Right hindlimb (tissue), 1 donor: Measurements from ENCODE around the gene PNMA1.
A peak's percentile ranks its signal among the peaks of the same experiment; 100 is the strongest.

Experiments
- DNase-seq: peaks from one replicate; pipeline ENCODE4 v3.0.0-alpha.2; 2018

PNMA1 gene

DNA sequence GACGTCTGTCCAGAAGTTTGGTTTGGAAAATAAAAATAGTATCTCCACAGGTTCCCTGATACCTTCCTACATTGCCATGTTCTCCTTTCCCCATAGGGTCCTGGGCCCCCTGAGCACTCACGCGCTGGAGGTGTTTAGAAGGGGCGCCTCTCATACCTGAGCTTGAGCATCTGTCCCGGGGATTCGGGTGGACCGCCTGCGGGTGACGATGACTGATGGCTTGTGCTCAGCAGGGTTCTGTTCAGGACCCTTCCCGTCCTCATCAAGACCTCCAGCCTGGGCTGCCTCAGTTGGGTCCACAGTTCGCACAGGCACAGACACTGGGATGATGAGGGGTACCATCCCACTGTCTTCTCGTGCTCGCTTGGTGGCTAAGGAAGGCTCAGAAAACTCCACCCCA lies 22.7 kb upstream of the PNMA1 start:
- no peak for DNase-seq

DNA sequence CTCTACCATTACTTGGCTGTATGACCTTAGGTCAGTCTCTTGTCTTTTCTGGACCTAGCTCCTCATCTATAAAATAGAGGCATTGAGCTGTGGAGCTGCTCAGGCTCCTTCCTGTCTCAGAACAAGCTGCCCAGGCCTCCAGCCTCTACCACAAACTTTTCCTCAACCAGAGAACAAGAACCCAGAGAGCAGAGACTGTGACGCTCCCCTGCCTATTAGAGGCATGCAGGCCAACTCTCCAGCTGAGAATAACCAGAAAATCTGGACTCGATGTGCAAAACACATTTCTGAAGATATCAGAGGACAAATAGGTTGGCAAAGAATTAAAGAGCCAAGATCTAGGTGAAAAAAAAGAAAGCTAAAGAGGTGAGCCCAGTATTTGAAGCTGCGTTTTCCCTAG lies 17.8 kb upstream of the PNMA1 start:
- DNase-seq = no peak

DNA sequence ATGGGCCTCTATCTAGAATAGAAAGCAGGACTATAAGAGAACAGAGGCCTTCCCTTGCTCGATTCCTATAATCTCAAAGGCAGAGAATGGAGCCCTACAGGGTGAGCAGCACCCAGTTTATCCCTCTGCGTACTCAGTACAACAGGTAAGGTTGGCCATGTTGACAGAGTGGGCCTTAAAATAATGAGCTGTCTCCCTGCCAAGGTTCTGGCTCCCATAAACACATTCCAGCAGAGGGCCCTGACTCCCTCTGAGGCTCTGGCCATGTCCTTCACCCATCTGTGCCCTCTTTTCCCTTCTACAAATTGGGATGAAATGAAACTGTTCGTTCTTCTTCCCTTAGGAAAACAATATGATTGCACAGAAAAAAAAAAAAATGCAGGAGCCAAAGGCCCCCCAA lies 16.9 kb upstream of the PNMA1 start:
- no peak for DNase-seq

DNA sequence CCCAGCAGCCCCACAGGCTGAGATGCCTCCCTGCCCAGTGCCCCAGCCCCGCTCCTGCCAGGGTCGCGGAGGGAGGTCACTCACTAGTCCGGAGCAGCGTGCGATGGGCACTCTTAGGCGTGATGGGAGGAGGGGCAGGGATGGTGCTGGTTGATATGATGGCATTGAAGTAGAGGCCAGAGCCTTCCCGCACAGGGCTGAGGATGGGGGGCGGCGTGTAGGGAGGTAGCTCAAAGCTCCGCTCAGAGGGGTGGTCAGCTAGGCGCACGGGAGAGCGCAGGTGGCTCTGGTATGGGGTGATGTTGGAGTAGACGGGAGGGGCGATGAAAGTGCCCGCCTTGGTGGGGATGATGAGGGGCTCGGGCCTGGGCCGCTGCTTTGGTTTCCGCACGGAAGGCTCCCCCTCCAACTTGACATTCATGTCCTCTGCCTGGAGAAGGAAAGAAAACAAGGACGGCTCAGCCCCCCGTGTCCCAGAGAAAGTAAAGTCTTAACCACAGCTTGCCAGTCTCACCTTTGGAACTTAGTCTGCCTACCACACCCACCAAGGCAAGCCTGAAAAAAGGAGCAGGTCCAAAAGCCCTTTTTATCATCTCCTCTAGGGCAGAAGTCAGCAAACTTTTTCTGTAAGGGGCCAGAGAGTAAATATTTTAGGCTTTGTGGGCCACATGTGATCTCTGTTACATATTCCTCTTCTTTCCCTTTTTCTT lies 15.5 kb upstream of the PNMA1 start:
- no peak for DNase-seq

DNA sequence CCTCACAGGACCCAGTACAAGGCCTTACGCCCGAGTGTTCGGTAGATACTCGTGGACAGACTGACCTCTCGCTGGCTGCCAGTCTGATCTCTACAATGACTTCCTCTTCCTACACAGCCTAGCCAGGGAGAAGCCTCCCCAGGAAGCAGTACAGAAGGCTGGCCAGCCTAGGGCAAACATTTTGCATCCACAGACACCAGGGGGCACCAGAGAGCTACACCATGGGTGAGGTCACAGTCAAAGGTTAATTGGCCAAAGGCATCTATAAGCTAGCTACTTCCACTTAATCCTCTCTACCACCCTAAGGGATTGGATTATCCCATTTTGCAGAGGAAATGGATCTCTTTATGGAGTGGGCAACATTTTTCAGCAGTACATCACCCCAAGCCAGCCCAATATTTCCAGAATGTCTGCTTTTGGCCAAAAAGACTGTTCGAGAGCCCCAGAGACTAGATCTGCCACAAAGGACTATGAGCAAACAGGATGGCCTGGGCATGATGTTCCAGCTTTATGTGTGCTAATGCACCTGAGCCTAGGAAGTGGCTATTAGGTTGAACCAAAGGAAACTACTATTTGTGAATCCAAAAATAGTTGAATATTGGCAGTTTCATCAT lies 14.6 kb upstream of the PNMA1 start:
- peak; percentile 86 for DNase-seq

DNA sequence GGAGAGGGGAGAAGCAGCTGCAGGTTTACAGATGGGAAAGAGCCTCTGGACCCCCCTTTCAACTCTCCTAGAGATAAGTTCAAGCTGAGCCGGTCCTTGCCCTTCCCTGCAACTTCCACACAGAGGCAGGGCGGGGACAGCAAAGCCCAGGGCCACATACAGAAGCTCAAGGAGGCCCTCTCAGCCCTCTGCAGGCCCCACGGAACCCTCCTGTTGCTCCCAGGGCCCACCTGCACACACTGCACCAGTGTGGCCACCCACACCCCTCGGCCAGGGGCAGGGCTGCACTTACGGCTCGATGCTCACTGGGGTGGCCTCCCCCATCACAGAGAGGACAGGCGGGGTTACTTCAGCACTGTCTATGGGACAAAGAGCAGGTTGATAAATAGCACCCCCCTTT lies 13.0 kb upstream of the PNMA1 start:
- no peak for DNase-seq

DNA sequence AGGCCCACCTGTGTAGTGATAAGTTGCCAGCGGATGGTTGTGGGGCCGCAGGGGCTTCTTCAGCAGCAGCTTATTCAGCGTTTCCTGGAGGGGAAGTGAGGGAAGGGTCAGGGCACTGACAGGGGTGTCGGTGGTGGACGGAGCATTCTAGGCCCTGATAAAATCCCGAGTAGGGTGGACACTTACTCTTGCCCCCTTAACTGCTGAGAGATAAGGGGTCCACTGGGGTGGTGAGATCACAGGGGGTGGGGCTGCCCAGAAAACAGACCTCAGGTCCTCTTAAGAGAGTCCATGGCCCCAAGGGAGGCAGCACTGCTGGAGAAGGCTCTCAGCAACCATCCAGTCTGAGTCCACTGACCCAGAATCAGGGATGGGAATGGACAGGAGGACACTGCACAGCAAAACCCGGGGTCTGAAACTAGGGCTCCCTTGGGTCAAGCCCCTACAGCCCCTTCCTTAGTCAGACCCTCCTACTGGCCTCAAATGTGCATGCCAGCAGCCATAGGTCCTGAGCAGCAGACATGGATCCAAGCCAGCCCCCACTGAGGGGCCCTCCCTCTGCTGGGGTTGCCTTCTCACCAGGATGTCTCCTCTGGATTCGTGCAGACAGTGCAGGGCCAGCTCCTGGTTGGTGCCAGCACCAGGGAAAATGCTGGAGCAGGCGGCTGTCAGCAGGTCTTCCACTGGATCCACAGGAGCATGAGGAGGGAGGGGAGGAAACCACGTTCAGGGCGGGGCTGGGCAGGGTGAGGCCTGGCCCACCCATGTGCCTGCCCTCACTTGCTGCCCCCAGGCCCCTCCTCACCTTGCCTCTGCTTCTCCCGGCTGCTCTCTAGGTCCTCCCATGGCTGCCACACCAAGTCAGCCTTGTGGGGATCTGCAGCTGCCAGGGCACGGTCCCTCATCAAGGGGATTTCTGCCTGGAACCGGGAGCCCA lies 12.1 kb upstream of the PNMA1 start:
- DNase-seq = no peak

DNA sequence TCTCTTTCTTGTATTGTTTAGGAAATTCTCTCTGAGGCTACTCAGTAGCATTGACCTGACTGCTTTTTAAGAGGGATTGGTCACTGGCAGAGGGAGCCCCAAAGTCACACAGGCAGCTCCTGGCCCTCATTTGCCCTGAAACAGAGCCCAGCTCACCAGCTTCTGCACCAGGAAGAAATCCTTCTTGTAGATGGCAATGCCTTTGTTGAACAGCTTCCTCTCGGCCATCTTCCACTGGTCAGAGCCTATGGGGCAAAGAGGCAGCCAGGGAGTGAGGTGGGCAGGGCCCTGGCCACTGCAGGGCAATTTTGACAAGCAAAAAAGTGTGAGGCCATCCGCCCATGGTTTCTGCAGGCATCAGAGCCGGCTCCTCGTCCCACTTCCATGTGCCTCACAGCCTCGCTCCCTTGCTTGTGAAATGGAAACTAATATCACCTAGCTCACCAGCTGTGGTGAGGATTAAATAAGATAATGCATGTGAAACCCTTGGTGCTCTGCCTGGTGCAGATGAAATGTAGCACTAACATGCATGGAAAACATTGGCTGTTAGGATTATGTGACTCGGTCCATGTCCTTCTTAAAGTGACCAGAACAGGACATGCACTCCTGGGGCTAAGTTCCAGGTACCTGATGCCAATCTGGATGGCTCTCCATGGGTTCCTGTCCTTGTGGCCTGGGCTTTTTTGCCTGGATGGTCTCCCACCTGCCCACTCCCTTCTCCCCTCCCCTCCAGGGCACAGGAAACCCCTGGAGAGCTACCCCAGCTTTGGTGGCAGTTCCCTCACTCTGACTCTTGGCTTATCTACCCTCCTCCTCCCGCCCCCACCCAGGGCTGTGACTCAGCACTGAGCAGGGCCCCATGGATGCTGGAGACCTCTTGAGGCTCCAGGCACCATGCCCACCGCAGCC lies 11.2 kb upstream of the PNMA1 start:
- no peak for DNase-seq

DNA sequence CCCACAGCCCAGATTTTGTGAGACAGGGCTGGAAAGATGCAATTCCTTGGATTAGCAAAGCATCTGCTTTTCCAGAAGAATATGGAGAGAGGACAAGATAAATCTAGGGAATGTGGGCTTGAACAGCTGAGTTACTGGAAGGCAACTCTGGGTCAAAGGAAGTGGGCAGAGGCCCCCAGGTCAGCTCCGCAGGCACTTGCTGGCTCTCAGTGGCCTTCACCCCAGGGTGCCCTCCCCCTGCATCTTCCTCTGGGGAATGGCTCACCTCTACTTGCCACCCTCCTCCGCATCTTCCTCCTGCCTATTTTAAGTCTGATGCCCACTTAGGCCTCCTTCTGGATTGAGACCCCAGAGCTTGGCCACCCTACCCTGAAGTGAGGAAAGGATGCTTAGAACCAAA lies 10.5 kb upstream of the PNMA1 start:
- no peak for DNase-seq

DNA sequence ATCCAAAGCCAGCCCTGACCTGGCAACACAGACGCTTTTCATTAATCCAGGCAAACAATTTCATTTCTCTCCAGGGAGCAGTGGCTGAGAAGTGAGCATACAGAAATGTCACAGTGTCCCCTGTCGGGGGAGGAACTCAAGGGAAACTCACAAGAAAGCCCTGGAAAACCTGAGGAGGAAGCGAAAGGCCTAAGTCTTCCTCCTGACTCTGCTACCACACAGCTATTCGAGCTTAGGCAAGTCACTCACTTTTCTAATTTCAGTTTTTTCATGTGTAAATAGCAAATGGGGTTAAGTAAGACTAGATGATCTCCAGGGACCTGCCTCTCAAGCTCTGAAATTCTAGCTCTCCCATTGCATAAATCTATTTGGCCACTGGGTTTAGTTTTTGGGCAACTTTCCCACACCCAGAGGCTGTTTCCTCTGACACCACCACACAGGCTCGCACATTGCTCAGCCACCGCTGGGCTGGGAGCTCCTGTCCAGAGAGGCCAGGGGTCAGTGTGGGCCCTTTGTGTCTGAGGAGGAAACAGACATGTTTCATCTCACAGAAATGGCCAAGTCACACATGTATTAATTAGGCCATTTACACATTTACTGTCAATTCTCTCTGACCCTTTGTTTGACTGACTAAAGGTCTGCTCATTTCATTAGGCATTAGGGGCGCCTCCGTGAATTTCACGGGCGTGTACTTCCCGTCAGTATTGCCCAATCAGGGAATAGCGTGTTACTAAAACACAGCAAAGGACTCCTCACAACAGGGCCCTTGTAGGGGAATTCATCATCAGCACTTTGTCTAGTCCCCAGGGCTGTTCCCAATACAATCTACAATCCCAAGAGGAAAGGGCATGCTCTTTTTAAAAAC lies 9.8 kb upstream of the PNMA1 start:
- DNase-seq = peak; percentile 50

DNA sequence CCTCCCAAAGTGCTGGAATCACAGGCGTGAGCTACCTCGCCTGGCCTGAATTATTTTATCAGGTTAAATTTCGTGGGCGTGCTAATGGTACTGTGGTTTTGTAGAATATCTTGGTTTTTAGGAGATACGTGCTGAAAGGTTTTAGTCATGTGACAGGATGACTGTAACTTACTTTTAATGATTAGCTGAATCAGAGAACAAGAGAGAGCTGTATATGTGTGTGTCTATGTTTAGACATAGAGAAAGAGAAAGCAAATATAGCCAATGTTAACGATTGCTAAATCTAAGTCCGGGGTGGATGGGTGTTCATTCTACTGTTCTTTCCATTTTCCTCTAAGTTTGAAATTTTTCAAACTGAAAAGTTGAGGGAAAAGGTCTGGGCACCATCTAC lies 9.2 kb upstream of the PNMA1 start:
- no peak for DNase-seq

DNA sequence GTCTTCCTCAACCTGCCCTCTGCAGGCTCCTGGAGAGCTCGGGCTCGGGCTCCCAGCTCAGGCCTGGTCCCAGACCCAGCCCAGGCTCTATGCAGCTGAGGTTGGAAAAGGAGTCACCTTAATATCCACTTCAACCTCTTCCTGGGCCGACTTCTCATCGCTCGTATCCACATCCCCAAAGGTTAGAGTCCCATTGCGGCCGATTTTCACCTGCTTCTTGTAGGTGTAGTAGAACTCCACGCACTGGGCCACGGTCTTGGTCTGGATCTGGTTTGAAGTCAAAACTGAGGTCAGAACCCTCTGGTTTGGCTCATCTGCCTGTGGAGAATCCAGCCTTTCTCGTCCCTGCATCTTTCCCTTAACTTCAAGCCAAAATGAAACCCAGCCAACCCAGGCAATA lies 8.4 kb upstream of the PNMA1 start:
- DNase-seq = no peak

DNA sequence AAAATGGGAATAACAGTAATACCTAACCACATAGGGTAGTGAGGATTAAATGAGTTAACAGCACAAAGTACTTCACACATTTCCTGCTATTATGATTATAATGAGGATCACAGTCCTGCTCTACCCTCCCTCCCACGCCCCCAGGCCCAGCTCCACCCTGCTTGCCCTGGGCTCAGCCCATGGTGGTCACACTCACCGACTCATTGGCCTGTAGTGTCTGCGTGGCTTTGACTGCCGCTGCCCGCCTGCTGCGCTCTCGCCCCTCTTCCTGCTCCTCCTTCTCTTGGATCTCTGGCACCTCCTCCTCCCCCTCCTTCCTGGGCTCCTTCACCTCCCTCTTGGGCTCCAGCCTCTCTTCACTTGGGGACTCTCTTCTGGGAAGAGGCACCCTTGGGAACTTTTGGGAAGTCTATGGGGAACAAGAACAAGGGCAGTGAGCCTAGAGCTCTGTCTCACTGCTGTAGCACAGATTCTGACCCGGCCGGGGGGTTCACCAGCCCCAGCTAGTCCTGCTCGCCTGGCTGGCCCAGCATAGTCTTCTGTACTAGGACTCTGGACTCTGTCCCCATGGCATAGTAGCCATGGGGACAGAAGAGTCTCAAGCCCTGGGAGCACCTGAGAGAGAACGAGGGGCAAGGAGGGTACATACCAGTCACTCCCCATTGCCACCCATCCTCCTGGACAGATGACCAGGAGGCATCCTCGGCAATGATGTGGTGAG lies 7.1 kb upstream of the PNMA1 start:
- DNase-seq = no peak

DNA sequence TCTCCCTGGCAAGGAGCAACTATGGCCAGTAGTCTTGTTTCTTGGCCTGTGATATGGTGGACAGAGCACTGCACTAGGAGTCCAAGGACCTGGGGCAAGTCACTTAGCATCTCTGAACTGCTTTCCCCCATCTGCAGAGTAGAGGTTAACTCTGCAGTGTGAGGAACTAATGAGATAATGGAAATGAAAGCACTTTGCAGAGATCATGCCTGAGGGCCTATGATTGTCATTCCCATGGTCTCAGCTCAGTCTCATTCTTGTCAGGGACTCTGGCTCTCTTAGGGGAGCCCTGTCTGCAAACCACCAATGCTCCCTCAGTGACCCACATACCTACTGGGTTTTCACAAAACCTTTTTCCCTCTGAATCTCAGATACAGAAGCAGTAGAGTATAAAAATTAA lies 6.5 kb upstream of the PNMA1 start:
- no peak for DNase-seq

DNA sequence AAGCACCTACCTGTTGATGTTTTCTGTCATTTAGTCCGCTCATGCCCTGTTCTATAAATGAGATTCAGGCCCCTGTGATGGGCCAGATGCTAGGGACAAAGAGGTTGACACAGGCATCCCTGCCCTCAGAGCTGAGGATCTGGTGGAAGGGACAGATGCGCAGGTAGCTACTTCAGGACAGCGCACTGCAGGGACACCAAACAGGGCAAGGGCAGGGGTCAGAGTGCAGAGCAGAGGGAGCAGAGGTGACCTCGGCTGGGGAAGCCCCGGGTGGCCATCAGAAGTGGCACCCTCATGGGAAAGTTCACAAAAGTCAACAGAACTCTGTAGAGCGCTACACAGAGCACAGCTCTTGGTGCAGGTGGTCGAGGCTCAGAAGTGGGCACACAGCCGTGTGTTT lies 5.6 kb upstream of the PNMA1 start:
- DNase-seq = no peak

DNA sequence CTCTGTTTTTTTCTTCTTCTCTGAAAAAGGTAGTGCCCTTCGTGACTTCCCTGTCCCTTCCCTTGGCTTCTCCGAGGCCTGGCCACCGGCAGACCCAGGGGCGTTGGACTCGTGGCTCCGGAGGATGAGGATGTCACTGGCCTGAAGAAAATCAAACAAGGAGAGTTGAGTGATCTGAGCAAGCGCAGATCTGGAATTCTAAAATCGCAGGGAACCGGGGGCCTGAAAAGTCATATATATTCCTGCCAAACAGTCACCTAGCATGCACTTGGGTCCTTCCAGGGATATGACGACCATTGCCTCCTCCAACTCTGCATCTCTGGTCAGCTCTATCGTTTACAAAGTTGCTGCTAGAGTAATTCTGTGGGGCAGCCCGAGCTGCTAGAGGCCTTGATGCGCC lies 5.2 kb upstream of the PNMA1 start:
- DNase-seq = no peak

DNA sequence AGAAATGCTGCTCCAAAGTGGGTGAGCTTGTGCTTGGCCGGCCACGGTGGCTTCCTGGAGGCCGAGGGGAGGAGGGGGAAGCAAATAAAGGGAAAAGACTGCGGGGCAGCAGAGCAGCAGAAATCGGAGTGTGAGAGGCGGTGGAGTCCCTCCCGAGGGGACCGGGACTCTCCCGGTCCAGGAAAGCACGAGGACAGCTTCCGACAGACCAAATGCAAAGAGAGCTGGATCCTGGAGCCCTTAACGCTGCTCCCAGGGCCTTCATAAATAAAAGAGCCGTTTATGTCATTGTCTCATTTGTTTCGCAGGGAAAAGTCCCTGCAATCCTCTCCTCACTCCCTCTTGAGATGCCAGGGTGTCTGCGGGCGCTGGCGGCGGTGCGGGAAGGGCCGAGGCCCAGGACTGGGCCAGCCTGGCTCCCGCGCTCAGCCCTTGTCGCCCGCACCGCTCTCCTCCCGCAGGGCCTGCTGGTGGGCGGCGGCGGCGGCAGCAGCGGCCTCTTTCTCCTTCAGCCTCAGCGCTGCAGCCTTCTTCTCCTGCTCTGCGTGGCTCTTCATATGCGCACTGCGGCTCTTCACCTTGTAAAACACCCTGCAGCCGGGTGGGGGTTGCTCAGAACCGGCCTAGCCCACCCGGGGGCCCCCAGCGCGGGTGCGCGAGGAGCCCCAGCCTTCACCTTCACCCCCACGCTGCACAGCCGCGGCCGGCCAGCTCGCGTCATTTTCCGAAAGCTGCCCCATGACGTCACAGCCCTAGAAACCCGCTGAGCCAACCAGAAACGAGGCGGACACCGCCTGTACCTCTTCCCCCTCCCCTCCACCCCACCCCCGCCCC lies 4.5 kb upstream of the PNMA1 start:
- DNase-seq = peak; percentile 61

DNA sequence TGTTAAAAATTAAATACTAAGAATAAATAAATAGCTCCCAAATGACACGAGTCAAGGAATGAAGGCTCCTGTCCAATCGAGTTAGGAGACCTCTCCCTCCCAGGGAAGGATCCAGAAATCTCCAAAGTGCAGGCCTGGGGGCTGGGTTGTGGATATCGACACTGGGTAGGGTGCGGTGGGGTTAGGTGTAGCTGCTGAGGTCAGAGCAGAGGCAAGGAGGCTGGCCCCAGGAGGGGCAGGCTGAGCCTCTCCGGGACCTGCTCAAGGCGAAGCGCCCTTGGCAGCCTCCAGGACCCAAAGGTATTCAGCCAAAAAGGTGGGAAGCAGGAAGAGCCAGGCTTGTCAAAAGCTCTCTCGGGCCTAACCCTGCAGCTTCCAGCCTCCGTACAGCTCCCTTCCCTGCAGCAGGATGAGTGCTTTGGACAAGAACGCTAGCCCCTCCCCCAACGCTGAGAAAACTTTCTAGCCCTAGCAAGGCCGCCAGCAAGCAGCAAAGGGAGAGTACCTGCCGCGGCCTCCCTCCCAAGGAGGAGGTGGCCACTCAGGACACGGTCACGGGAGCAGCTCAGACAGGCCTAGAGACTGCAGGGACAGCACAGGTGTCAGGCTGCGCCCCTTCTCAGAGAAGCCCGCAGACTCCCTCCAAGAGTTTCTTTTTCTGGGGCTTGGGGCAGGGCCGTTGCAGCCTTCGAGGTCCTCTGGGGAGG lies 3.7 kb upstream of the PNMA1 start:
- peak; percentile 77 for DNase-seq

DNA sequence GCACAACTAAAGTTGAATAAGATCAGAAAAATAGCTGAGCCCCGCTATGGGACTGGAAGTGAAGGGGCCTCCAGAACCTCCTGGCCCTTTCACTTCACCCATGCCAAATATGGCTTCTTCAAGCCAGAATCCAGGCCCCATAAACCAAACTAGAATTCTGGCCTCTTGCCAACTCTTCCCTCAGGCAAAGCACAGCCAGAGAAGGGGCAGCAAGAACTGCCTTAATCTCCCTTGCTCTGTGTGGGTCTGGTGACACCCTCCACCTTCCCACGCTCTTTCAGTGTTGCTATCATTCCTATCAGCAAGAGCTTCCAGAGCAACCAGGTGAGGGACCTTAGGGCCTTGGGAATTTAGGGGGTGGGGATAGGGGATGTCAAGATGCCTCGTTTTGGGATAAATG lies 3.1 kb upstream of the PNMA1 start:
- peak; percentile 36 for DNase-seq

DNA sequence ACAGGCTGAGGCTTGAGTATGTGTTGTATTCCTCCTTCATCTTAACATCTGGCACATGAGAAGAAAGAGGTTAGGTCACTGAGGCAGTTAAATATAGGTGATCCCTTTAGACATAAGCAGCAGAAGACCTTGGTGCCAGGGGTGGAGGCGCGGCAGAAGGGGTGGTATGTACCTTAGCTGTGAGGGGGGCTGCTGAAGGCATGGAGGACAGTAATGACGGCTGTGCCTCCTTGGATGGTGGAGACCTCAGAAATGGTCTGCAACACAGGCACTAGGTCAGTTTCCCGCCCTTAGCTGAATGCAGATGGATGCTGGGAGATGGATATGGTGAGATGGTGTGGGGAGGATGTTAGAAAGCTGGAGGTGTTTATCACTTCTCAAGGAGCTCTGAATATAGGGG lies 1.5 kb upstream of the PNMA1 start:
- DNase-seq = no peak
